ENCODE measurements around the gene TMED9.
A peak's percentile ranks its signal among the peaks of the same experiment; 100 is the strongest.

The TMED9 gene

DNA sequence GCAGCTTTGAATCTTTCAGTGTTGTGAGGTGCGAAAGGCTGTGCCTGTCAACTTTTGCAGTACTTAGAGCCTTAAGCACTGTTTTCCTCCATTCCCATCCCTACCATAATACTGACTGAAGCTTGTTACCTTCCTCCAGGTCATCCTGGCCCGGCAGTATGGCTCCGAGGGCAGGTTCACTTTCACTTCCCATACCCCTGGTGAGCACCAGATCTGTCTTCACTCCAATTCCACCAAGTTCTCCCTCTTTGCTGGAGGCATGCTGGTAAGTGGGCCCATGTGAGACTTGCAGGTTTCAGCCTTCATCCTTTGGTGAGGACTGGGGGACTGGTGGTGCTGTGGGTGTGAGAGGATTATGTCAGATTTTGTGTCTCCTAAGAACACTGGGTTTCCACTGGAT is 1.5 kb downstream of the TMED9 start:
- no peak overlapping the region for H3K9ac ChIP-seq

DNA sequence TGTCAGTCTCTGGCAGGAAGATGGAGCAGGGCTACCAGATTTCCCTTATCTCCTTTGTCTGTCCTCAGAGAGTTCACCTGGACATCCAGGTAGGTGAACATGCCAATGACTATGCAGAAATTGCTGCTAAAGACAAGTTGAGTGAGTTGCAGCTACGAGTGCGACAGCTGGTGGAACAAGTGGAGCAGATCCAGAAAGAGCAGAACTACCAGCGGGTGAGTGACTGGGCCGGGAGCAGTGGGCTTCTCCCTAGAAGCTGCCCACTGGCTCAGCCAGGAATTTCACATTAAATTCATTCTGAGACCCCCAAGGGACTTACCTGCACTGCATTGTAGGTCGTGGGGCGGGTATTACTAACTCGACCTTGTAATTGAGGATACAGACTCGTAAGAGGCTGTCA is 2.1 kb downstream of the TMED9 start:
- Histone ChIP-seq H3K4me1 (ENCODE audit: low read depth, poor library complexity, severe bottlenecking) (peaks cover 15% of the 10 kb centered on the region), H3K79me2 (ENCODE audit: insufficient read depth, low read depth) (peaks cover 8% of the 10 kb centered on the region; the same call in 1 of the 2 replicates), H3K4me3 (IDR thresholded peaks at IDR 0.05; ENCODE audit: insufficient read depth, low read depth, low read length) (no peak overlapping the region), H3K36me3 (ENCODE audit: insufficient read depth) (no peaks in the 10 kb centered on the region), H3K27me3 (ENCODE audit: insufficient read depth, low read depth) (no peaks in the 10 kb centered on the region), H2AFZ (ENCODE audit: low read depth) (no peak overlapping the region), H3K9ac (no peak overlapping the region), H4K20me1 (ENCODE audit: insufficient read depth) (no peaks in the 10 kb centered on the region), H3K4me2 (no peak overlapping the region), H3K27ac (no peak overlapping the region)
- TF ChIP-seq, protein P1, sequence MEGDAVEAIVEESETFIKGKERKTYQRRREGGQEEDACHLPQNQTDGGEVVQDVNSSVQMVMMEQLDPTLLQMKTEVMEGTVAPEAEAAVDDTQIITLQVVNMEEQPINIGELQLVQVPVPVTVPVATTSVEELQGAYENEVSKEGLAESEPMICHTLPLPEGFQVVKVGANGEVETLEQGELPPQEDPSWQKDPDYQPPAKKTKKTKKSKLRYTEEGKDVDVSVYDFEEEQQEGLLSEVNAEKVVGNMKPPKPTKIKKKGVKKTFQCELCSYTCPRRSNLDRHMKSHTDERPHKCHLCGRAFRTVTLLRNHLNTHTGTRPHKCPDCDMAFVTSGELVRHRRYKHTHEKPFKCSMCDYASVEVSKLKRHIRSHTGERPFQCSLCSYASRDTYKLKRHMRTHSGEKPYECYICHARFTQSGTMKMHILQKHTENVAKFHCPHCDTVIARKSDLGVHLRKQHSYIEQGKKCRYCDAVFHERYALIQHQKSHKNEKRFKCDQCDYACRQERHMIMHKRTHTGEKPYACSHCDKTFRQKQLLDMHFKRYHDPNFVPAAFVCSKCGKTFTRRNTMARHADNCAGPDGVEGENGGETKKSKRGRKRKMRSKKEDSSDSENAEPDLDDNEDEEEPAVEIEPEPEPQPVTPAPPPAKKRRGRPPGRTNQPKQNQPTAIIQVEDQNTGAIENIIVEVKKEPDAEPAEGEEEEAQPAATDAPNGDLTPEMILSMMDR (conservative IDR thresholded peaks at IDR 0.05; ENCODE audit: low read depth, low read length) = no peak

More for the DNA sequence above, 1.5 kb downstream of the TMED9 start:
- TF ChIP-seq, protein P1 (conservative IDR thresholded peaks at IDR 0.05; ENCODE audit: low read depth, low read length) = no peak
- peaks cover 8% of the 10 kb centered on the region; the same call in 1 of the 2 replicates for H3K79me2 ChIP-seq (ENCODE audit: insufficient read depth, low read depth)
- H3K27me3 ChIP-seq (ENCODE audit: insufficient read depth, low read depth) = no peaks in the 10 kb centered on the region
- no peak overlapping the region for H2AFZ ChIP-seq (ENCODE audit: low read depth)
- no peak overlapping the region for H3K4me3 ChIP-seq (IDR thresholded peaks at IDR 0.05; ENCODE audit: insufficient read depth, low read depth, low read length)
- no peaks in the 10 kb centered on the region for H3K36me3 ChIP-seq (ENCODE audit: insufficient read depth)
- no peak overlapping the region for H3K27ac ChIP-seq
- H4K20me1 ChIP-seq (ENCODE audit: insufficient read depth) = no peaks in the 10 kb centered on the region
- 0 out of 2 replicates have a peak overlapping the region, but pooled peaks have one; percentile 40 for H3K4me2 ChIP-seq
- peaks cover 13% of the 10 kb centered on the region for H3K4me1 ChIP-seq (ENCODE audit: low read depth, poor library complexity, severe bottlenecking)

DNA sequence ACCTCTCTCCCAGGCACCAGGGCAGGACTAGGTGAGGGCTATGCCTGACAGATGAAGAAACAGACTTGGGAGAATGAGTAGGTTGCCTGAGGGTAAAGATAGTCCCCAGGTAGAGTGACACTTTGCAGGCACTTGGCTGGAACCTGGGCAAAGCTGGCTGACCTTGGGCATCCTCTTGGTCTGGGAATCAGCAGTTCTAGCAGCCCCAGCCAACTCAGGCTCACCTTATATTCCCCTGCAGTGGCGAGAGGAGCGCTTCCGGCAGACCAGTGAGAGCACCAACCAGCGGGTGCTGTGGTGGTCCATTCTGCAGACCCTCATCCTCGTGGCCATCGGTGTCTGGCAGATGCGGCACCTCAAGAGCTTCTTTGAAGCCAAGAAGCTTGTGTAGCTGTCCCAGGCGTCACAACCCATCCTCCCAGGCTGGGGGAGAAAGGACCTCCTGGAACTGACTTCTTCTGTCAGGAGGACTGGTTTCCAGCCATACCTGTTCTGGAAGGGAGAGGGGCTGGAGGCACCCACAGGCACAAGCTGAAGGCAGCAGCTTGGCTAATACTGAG is 3.1 kb downstream of the TMED9 start:
- Histone ChIP-seq H3K4me1 (ENCODE audit: low read depth, poor library complexity, severe bottlenecking) (peaks cover 15% of the 10 kb centered on the region), H3K36me3 (ENCODE audit: insufficient read depth) (no peaks in the 10 kb centered on the region), H3K9ac (no peak overlapping the region), H3K27ac (no peak overlapping the region), H3K27me3 (ENCODE audit: insufficient read depth, low read depth) (no peaks in the 10 kb centered on the region), H4K20me1 (ENCODE audit: insufficient read depth) (no peaks in the 10 kb centered on the region), H3K79me2 (ENCODE audit: insufficient read depth, low read depth) (peaks cover 8% of the 10 kb centered on the region; the same call in 1 of the 2 replicates), H3K4me3 (IDR thresholded peaks at IDR 0.05; ENCODE audit: insufficient read depth, low read depth, low read length) (no peak overlapping the region), H2AFZ (ENCODE audit: low read depth) (no peak overlapping the region), H3K4me2 (no peak overlapping the region)
- TF ChIP-seq, protein P1 (conservative IDR thresholded peaks at IDR 0.05; ENCODE audit: low read depth, low read length) = no peak

DNA sequence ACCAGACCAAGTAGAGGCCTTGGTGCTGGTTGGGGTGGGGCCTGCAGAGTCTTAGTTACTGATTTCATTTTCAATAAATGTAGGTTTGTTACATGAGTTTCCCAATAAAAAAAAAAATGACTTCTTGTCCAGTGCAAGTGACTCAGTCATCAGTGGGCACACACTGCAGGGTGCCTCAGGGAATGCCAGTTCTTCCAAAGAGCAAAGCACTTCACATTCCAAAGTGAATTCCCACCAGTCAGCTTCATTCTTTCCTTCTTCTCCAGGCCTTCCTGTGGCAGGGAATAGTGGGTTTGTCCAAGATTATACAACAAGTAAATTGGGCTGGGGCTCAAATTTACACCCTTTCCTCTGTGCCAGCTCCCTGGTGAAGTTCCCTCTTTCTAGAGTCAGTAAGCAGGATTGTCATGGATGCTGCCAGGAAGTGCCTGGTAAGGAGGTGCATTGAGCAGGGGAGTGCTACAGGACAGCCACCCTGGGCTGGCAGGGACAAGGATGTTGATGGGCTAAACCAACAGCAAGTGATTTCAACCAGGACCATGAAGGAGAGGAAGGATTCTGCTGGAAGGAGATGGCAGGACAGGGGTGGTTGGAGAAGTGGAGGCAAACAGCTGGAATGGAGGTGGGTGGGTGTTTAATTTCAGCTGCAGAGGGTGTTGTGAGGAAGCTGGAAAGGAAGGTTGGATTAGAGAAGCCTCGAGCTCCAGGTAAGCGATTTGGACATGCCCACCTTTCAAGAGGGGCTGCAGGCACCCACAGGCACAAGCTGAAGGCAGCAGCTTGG is 4.2 kb downstream of the TMED9 start:
- Histone ChIP-seq H3K4me2 (no peak overlapping the region), H3K4me3 (IDR thresholded peaks at IDR 0.05; ENCODE audit: insufficient read depth, low read depth, low read length) (no peak overlapping the region), H3K9ac (no peak overlapping the region), H3K79me2 (ENCODE audit: insufficient read depth, low read depth) (peaks cover 8% of the 10 kb centered on the region; the same call in 1 of the 2 replicates), H3K27me3 (ENCODE audit: insufficient read depth, low read depth) (no peaks in the 10 kb centered on the region), H3K27ac (no peak overlapping the region), H3K4me1 (ENCODE audit: low read depth, poor library complexity, severe bottlenecking) (peaks cover 15% of the 10 kb centered on the region), H4K20me1 (ENCODE audit: insufficient read depth) (no peaks in the 10 kb centered on the region), H2AFZ (ENCODE audit: low read depth) (no peak overlapping the region), H3K36me3 (ENCODE audit: insufficient read depth) (no peaks in the 10 kb centered on the region)
- TF ChIP-seq, protein P1 (conservative IDR thresholded peaks at IDR 0.05; ENCODE audit: low read depth, low read length) = no peak
